ENCODE measurements around the gene STOM. TPM values are rescaled to one million over a fixed set of nuclear protein-coding genes. Genes with fewer than 3 reads are reported as not detected.
A peak's percentile ranks its signal among the peaks of the same experiment; 100 is the strongest.

STOM gene
- total RNA-seq, 4 donors from 2014 or later: 43.7 to 169 (median 119) TPM

- no peak for TF ChIP-seq POLR2A (IDR thresholded peaks at IDR 0.05)
- no peak for TF ChIP-seq CTCF (IDR thresholded peaks at IDR 0.05)
- H3K27me3 ChIP-seq: no peaks in the 10 kb centered on the region
- H3K4me1 ChIP-seq: peaks cover 23 to 92% (median 47%) of the 10 kb centered on the region in 3 donors
- no peaks in the 10 kb centered on the region for H3K36me3 ChIP-seq
- intact Hi-C loops (cut with DNase I): no loop called here
- H3K4me3 ChIP-seq: no peak overlapping the region
- no peaks in the 10 kb centered on the region for H3K9me3 ChIP-seq
- 65 to 71% methylated on average over 4 of the region's 4 CpGs for WGBS, 2 donors
- DNase-seq: no peak
- peak overlapping the region; percentile 74 to 98 (median 97) for H3K27ac ChIP-seq
These were observed 1.5 kb upstream of the STOM start for GRCh38 chr9:121371495-121372061.

GRCh38 chr9:121368745-121369144 is 1.3 kb downstream of the STOM start:
- H3K27ac ChIP-seq: peak overlapping the region; percentile 92 to 98 (median 97)
- H3K36me3 ChIP-seq: no peaks in the 10 kb centered on the region
- no peak for TF ChIP-seq CTCF (IDR thresholded peaks at IDR 0.05)
- TF ChIP-seq POLR2A (IDR thresholded peaks at IDR 0.05): no peak
- H3K4me1 ChIP-seq: peaks cover 32 to 99% (median 66%) of the 10 kb centered on the region in 3 donors
- no peak for DNase-seq
- H3K4me3 ChIP-seq: peak overlapping the region; percentile 53 to 83 (median 75)
- no peaks in the 10 kb centered on the region for H3K9me3 ChIP-seq
- WGBS, 2 donors: 9 to 37% methylated on average over 8 of the region's 8 CpGs
- H3K27me3 ChIP-seq: no peaks in the 10 kb centered on the region
- intact Hi-C loops (cut with DNase I): no loop called here

- Histone ChIP-seq H3K4me1 (peaks cover 39 to 99% (median 68%) of the 10 kb centered on the region in 3 donors), H3K27me3 (no peaks in the 10 kb centered on the region), H3K9me3 (no peaks in the 10 kb centered on the region), H3K27ac (peak overlapping the region; percentile 92 to 98 (median 97)), H3K36me3 (no peaks in the 10 kb centered on the region), H3K4me3 (peak overlapping the region; percentile 53 to 83 (median 75))
- TF ChIP-seq CTCF (IDR thresholded peaks at IDR 0.05) (no peak), POLR2A (IDR thresholded peaks at IDR 0.05) (no peak)
- DNase-seq: no peak
- 44 to 68% methylated on average over 1 of the region's 1 CpG for WGBS, 2 donors
- intact Hi-C loops (cut with DNase I): no loop called here
These were observed 1.9 kb downstream of the STOM start for GRCh38 chr9:121368138-121368522.

- Histone ChIP-seq H3K4me1 (peaks cover 41 to 99% (median 69%) of the 10 kb centered on the region in 3 donors), H3K36me3 (no peaks in the 10 kb centered on the region), H3K27me3 (no peaks in the 10 kb centered on the region), H3K4me3 (peak overlapping the region; percentile 53 to 83 (median 75)), H3K9me3 (no peaks in the 10 kb centered on the region), H3K27ac (peak overlapping the region; percentile 92 to 98 (median 97))
- TF ChIP-seq CTCF (IDR thresholded peaks at IDR 0.05): no peak
- no peak for TF ChIP-seq POLR2A (IDR thresholded peaks at IDR 0.05)
- no peak for DNase-seq
- intact Hi-C loops (cut with DNase I): no loop called here
- WGBS, 2 donors: 27 to 37% methylated on average over 4 of the region's 4 CpGs
These were observed 2.5 kb downstream of the STOM start for GRCh38 chr9:121367306-121368137.

- TF ChIP-seq CTCF (IDR thresholded peaks at IDR 0.05) (no peak), POLR2A (IDR thresholded peaks at IDR 0.05) (no peak)
- 65 to 76% methylated on average over 5 of the region's 5 CpGs for WGBS, 2 donors
- H3K9me3 ChIP-seq: no peaks in the 10 kb centered on the region
- no peaks in the 10 kb centered on the region for H3K36me3 ChIP-seq
- no peaks in the 10 kb centered on the region for H3K27me3 ChIP-seq
- peak overlapping the region; percentile 36 to 98 (median 97) for H3K27ac ChIP-seq
- peaks cover 40 to 99% (median 69%) of the 10 kb centered on the region in 3 donors for H3K4me1 ChIP-seq
- H3K4me3 ChIP-seq: peak overlapping the region in 2 of 4 donors; percentile 70 to 83
- intact Hi-C loops (cut with DNase I): no loop called here
- DNase-seq: no peak
These were observed 3.3 kb downstream of the STOM start for GRCh38 chr9:121366611-121367192.

Data from esophagus squamous epithelium (tissue), 5 donors.